DMS 273 treated with DMSO at 0.1 percent for 48 hours (cell line): ENCODE measurements around the gene CSMD2.

ENCODE experiments used
- DNase-seq: peaks from one replicate; lab custom pipeline; 2025; lab: John Stamatoyannopoulos, UW

CSMD2 gene

GRCh38 chr1:33680281-33680840, 484.7 kb downstream of the CSMD2 start:
- DNase-seq = no peak

DNA sequence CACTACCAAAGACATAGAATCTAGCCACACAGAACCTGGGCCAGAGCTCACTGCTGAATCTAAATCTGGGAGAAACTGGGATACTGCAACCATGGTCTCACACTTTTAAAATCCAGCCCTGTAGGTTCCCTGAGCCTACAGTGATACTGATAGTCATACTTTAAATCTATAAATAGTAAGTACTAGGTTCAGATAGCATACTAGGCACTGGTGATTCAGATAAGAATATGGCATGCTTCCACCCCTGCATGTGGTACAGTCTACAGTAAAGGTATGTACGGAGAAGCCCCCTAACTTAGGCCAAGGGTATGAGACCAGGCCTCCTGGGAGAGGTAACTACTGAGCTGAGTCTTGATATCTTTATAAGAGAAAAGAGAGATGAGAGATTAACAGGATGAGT, 494.5 kb downstream of the CSMD2 start:
- DNase-seq = no peak

GRCh38 chr1:33668695-33669094, 496.3 kb downstream of the CSMD2 start:
- no peak for DNase-seq

- no peak for DNase-seq
These were observed 497.4 kb downstream of the CSMD2 start for GRCh38 chr1:33667386-33668282.

DNA sequence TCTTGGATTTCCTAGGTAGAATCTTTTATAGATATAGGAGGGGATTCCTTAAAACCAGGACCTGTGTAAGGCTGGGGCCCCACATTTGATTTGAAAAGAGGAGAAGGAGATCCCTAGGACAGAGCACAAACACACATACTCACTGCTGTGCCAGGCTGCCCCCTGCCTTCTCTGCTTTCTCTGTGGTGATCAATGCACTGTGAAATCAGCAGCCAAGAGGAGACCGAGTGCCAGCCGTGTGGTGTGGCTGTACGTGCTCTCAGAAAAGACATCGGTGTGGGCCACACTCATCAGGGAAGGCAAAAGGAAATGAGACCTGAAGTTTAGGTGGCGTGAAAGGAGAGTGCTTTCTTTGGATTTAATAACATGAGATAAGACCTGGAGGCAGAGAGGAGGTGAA, 498.4 kb downstream of the CSMD2 start:
- no peak for DNase-seq

GRCh38 chr1:33661811-33662454, 503.1 kb downstream of the CSMD2 start:
- no peak for DNase-seq

GRCh38 chr1:33660956-33661355, 504.1 kb downstream of the CSMD2 start:
- no peak for DNase-seq

DNA sequence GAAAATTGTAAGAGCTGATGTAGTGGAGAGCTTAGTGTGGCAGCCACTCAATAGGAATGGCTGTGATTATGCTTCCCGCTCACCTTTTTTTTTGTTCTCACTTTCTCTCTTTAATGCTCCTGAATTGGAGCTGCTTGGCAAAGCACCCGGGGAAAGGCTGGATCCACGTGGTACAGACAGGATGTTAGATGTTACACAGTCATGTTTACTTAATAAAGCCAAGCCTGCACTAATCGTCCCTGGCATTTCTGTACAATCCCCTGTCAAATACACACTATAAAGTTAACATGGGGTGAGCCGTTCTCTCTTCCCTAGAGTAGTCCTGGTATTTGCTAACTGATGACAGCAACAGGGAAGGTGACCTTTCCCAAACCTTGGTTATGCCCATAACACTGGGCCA, 504.8 kb downstream of the CSMD2 start:
- no peak for DNase-seq

DNA sequence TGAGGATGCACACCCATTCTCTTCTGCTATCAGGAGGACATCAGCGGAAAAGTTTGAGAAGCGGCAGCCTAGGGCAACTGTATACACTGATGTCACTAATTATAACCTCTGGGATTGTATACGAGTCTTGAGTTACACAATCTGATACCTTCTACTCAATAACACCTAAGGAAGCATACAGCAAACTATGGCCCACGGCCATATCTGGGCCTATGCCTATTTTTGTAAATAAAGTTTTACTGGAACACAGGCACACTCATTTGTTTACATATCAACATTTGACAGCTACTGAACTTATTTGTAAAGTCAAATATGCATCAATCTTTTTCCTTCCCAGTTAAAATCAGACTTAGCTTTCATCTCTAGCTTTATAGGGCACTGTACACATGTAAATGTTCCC, 505.4 kb downstream of the CSMD2 start:
- DNase-seq = no peak

DNA sequence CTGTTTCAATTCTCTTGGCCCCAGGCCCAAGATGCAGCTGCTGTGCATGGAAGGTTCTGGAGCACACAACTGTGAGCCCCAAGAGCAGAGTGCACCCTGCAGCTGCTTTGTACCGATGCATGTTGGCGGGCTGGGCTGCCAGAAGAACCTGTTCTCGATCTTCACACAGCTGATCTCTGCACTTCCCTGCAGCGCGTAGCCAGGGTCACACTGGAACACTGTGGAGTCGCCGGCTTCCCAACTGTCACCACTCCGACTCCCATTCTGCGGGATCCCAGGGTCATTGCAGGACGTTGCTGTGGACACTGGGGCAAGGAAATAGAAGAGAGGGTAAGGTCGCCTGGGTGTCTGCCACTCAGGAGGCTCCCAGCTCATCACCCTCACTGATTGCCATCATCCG, 507.2 kb downstream of the CSMD2 start:
- DNase-seq = no peak

- no peak for DNase-seq
These were observed 508.5 kb downstream of the CSMD2 start for GRCh38 chr1:33656467-33657005.

- no peak for DNase-seq
These were observed 509.5 kb downstream of the CSMD2 start for GRCh38 chr1:33655496-33655895.

DNA sequence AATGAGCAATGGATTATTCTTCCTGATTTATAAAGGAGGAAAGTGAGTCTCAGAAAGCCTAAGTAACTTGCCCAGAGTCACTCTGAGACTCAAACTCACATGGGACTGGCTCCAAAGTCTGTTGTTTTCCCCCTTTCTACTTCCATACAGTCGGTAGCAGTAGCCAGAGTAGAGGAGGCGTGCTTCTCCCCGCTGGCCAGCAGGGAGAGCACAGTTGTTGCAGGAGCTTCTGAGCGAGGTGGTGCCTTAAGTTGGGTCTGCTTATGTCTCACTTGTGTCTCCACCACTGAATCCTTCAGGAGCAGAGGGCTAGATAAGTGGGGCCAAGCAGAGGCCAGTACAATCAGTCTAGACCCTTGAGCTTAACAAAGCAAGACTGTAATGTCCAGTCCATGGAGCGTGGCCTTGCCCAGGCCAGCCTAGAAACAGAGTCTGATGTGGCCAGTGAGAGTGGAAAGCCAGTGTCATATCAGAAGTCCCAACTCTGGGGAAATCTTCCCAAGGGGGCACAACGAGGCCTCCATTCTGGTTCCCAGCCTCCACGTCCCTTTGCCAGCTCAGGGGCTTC, 510.7 kb downstream of the CSMD2 start:
- no peak for DNase-seq

- DNase-seq = no peak
These were observed 511.8 kb downstream of the CSMD2 start for GRCh38 chr1:33653226-33653625.

GRCh38 chr1:33650708-33651107, 514.3 kb downstream of the CSMD2 start:
- no peak for DNase-seq

DNA sequence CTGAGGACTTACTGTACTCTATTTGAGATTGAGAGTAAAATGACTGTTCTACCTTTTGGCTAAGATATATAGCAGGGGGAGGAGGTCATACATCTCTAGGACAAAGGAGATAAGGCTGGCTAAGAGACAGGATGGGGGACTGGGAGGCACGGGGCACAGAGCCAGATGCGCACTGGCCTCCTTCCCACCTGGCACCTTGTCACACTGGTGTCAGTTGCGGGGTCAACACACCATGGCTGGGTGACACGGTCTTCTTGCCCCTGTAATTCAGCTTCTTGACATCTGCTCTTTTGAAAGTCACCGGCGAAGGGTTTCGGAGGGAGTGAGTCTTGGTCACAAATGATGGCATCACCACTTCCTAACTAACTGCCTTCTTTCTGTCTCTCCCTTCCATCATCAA, 515.3 kb downstream of the CSMD2 start:
- DNase-seq = no peak

- no peak for DNase-seq
These were observed 521.8 kb downstream of the CSMD2 start for GRCh38 chr1:33643216-33643615.

DNA sequence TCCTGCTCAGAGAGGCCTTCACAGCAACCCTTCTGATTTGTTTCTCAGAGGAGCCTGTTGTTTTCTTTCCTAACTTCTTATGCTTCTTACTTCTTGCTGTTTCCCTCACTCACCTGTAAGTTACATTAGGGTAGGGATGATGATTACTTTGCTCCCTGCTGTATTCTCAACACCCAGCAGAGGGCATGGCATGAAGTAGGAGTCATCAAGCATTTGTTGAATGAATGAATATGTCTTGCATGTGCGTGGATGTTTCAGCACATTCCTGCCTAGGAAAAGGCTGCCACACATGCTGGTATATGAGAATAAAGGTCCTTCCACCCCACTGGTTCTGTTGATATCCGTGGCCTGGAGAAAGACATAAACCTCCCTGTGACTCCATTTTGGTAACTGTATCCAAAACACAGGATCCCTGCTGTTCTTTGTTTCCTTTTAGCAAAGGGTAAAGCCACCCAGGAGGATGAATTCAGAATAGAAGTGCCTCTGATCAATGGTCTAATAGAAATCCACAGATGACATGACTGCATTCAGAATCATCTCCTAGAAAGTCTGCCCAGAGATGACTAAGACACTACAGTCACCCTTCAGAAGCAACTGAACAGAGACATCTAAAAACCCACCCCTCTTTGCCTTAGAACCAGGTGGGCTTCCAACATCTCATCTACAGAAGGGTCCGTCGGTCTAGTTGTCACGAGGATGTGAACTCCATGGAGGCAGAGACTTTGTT, 523.8 kb downstream of the CSMD2 start:
- no peak for DNase-seq

DNA sequence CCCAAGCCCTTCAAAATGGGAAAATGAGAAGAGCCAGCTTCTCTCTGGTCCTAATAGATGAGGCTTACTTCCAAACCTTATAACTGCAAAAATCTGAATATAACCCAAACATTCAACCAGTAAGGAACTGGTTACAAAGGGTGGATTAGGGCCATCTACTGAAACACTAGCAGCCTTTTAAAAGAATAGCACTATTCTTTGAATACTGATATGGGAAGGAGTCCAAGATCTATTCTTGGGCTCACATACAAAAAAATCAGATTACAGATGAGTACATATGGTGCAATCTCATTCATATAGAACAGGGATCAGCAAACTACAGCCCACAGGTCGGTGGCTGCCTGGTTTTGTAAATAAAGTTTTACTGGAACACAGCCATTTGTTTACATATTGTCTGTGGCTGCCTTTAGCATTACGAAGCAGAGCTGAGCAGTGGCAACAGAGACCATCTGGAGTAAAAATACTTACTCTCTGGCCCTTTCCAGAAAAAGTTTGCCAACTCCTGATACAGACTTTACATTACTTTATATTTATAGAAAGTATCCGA, 524.8 kb downstream of the CSMD2 start:
- peak; percentile 10 for DNase-seq

- no peak for DNase-seq
These were observed 527.1 kb downstream of the CSMD2 start for GRCh38 chr1:33637846-33638440.

DNA sequence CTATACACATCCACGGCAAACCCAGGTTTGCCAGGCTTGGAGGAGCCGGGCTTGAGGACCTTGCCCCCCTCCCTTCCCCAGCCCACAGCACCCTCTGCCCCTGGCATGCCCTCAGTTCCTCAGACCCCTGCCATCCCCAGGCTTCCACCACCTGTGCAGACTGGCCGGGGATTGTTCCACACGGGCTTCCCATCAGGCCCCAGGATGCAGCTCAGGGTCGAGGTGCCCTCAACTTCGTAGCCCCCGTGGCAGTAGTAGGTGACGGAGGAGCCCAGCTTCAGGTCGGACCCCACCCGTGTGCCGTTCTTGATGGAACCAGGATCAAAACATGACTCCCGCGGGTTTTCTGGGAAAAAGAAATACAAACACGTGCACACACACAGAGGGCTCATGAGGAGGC, 528.8 kb downstream of the CSMD2 start:
- no peak for DNase-seq
